Measurements from ENCODE around the gene RPGRIP1L.

Gene RPGRIP1L

GRCh38 chr16:53681354-53681753 lies 22.3 kb downstream of the RPGRIP1L start:
- Histone ChIP-seq H3K27me3 (ENCODE audit: control insufficient read depth, insufficient read depth, low read length) (no peaks in the 10 kb centered on the region), H3K9me3 (ENCODE audit: control insufficient read depth, insufficient read depth, low read depth, low read length) (0 out of 2 replicates have a peak, but pooled peaks cover 4% of the 10 kb centered on the region), H3K36me3 (ENCODE audit: control insufficient read depth, insufficient read depth, low read length) (peaks cover 12% of the 10 kb centered on the region), H3K9ac (ENCODE audit: low read length) (no peak overlapping the region), H3K27ac (ENCODE audit: low read depth, low read length) (no peak overlapping the region), H3K4me1 (ENCODE audit: control insufficient read depth, insufficient read depth, low read length) (peaks cover 5% of the 10 kb centered on the region; the same call in 1 of the 2 replicates), H3K4me3 (ENCODE audit: low read depth, low read length) (no peak overlapping the region)

DNA sequence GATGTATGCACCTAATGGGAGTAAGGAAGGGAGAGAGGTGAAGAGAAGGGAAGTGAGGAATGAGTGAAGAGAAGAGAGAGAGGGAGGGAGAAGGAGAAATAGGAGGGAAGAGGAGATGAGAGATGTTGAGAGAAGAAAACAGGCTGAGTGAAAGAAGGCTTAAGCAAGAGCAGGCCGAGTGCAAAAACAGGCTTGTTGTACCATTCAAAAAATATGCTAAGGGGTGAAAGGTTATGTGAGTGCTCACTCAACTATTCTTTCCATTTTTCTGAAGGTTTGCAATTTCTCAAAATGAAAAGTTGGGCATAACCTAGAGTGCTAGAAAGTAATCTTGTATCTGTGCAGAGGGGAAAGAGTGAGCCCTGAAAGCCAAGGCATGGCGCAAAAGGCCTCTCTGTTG lies 22.9 kb downstream of the RPGRIP1L start:
- Histone ChIP-seq H3K36me3 (ENCODE audit: control insufficient read depth, insufficient read depth, low read length) (peaks cover 9% of the 10 kb centered on the region), H3K9ac (ENCODE audit: low read length) (no peak overlapping the region), H3K4me1 (ENCODE audit: control insufficient read depth, insufficient read depth, low read length) (peaks cover 5% of the 10 kb centered on the region; the same call in 1 of the 2 replicates), H3K4me3 (ENCODE audit: low read depth, low read length) (no peak overlapping the region), H3K27ac (ENCODE audit: low read depth, low read length) (no peak overlapping the region), H3K9me3 (ENCODE audit: control insufficient read depth, insufficient read depth, low read depth, low read length) (0 out of 2 replicates have a peak, but pooled peaks cover 4% of the 10 kb centered on the region), H3K27me3 (ENCODE audit: control insufficient read depth, insufficient read depth, low read length) (no peaks in the 10 kb centered on the region)

GRCh38 chr16:53678756-53679343 lies 24.8 kb downstream of the RPGRIP1L start:
- no peaks in the 10 kb centered on the region for H3K36me3 ChIP-seq (ENCODE audit: control insufficient read depth, insufficient read depth, low read length)
- H3K4me1 ChIP-seq (ENCODE audit: control insufficient read depth, insufficient read depth, low read length): peaks cover 5% of the 10 kb centered on the region; the same call in 1 of the 2 replicates
- H3K4me3 ChIP-seq (ENCODE audit: low read depth, low read length): no peak overlapping the region
- H3K9ac ChIP-seq (ENCODE audit: low read length): no peak overlapping the region
- no peaks in the 10 kb centered on the region for H3K27me3 ChIP-seq (ENCODE audit: control insufficient read depth, insufficient read depth, low read length)
- H3K9me3 ChIP-seq (ENCODE audit: control insufficient read depth, insufficient read depth, low read depth, low read length): no peaks in the 10 kb centered on the region
- no peak overlapping the region for H3K27ac ChIP-seq (ENCODE audit: low read depth, low read length)

DNA sequence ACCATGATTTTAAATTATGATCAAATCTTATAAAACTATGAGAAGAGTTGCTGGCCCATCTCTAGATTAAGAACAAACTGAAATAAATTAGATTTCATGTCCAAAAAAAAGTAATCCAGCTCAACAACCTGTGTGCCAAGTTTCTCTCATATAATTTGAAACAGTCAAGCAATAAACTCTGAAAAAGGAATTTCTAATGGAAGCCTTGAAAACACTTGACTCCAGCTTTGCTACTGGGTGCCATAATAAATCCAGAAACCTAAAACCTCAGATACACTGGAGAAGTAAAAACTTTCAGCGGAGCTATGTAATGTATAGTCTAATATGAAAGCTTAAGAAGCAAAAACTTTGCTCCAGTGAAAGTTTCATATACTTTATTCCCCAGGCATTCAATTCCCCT lies 25.5 kb downstream of the RPGRIP1L start:
- H3K27ac ChIP-seq (ENCODE audit: low read depth, low read length): no peak overlapping the region
- H3K9ac ChIP-seq (ENCODE audit: low read length): no peak overlapping the region
- H3K4me3 ChIP-seq (ENCODE audit: low read depth, low read length): no peak overlapping the region
- no peaks in the 10 kb centered on the region for H3K36me3 ChIP-seq (ENCODE audit: control insufficient read depth, insufficient read depth, low read length)
- no peaks in the 10 kb centered on the region for H3K9me3 ChIP-seq (ENCODE audit: control insufficient read depth, insufficient read depth, low read depth, low read length)
- peaks cover 5% of the 10 kb centered on the region; the same call in 1 of the 2 replicates for H3K4me1 ChIP-seq (ENCODE audit: control insufficient read depth, insufficient read depth, low read length)
- H3K27me3 ChIP-seq (ENCODE audit: control insufficient read depth, insufficient read depth, low read length): no peaks in the 10 kb centered on the region

GRCh38 chr16:53673189-53673588 lies 30.5 kb downstream of the RPGRIP1L start:
- Histone ChIP-seq H3K36me3 (ENCODE audit: control insufficient read depth, insufficient read depth, low read length) (no peaks in the 10 kb centered on the region), H3K9me3 (ENCODE audit: control insufficient read depth, insufficient read depth, low read depth, low read length) (no peaks in the 10 kb centered on the region), H3K4me3 (ENCODE audit: low read depth, low read length) (no peak overlapping the region), H3K27ac (ENCODE audit: low read depth, low read length) (no peak overlapping the region), H3K27me3 (ENCODE audit: control insufficient read depth, insufficient read depth, low read length) (no peaks in the 10 kb centered on the region), H3K9ac (ENCODE audit: low read length) (no peak overlapping the region), H3K4me1 (ENCODE audit: control insufficient read depth, insufficient read depth, low read length) (no peaks in the 10 kb centered on the region)

GRCh38 chr16:53672461-53672860 lies 31.2 kb downstream of the RPGRIP1L start:
- no peaks in the 10 kb centered on the region for H3K9me3 ChIP-seq (ENCODE audit: control insufficient read depth, insufficient read depth, low read depth, low read length)
- H3K4me3 ChIP-seq (ENCODE audit: low read depth, low read length): no peak overlapping the region

DNA sequence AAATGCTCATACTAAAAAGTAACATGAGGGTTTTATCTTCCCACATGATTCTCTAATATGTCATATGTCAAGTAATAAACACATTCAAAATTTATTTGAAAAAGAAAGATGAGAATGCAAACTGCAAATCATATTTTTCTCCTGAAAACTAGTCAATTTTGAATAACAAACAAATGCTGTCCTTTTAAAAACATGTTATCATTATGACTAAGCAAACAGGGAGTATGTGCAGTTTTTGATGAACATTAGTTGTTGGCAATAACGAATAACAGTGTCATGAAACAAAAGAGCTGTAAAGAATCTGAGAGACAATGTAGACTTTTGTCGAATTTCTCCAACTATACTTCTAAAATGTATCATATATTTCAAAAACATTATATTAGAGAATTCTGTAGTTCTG lies 34.8 kb downstream of the RPGRIP1L start:
- no peaks in the 10 kb centered on the region for H3K27me3 ChIP-seq (ENCODE audit: control insufficient read depth, insufficient read depth, low read length)
- no peaks in the 10 kb centered on the region for H3K4me1 ChIP-seq (ENCODE audit: control insufficient read depth, insufficient read depth, low read length)
- H3K27ac ChIP-seq (ENCODE audit: low read depth, low read length): no peak overlapping the region
- no peaks in the 10 kb centered on the region for H3K36me3 ChIP-seq (ENCODE audit: control insufficient read depth, insufficient read depth, low read length)
- H3K9me3 ChIP-seq (ENCODE audit: control insufficient read depth, insufficient read depth, low read depth, low read length): no peaks in the 10 kb centered on the region
- no peak overlapping the region for H3K4me3 ChIP-seq (ENCODE audit: low read depth, low read length)
- no peak overlapping the region for H3K9ac ChIP-seq (ENCODE audit: low read length)

More at GRCh38 chr16:53672461-53672860, 31.2 kb downstream of the RPGRIP1L start:
- Histone ChIP-seq H3K4me1 (ENCODE audit: control insufficient read depth, insufficient read depth, low read length) (no peaks in the 10 kb centered on the region), H3K36me3 (ENCODE audit: control insufficient read depth, insufficient read depth, low read length) (no peaks in the 10 kb centered on the region), H3K27me3 (ENCODE audit: control insufficient read depth, insufficient read depth, low read length) (no peaks in the 10 kb centered on the region), H3K27ac (ENCODE audit: low read depth, low read length) (no peak overlapping the region), H3K9ac (ENCODE audit: low read length) (no peak overlapping the region)

DNA sequence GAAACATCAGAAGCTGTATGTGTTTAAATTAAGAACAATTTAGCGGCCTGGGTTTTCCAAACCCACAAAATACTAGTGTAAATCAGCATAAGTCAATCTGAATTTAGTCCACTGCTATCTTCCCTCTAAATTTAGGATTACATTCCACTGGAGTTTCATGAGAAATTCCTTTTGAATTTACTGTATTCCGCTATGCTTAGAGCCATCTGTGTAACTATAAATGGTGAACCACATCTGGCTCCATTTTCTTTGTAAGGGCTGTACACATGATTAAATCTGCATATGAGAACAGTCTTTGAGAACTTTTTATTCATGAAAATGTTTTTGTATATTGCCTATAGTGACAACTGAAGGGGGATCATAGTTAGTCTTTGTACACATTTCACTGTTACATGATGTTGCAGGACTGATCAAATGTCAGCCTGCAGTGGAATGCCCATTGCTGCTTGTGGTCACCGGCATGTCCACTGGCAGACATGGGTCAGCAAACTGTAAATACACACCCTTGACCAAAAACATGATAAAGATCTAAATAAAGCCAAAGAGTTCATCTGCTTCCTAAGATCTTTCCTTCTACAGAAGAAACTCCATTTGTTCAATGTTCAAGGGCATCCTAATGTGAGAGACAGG lies 36.8 kb downstream of the RPGRIP1L start:
- Histone ChIP-seq H3K27ac (ENCODE audit: low read depth, low read length) (no peak overlapping the region), H3K4me1 (ENCODE audit: control insufficient read depth, insufficient read depth, low read length) (no peaks in the 10 kb centered on the region; the same call in 1 of the 2 replicates), H3K9me3 (ENCODE audit: control insufficient read depth, insufficient read depth, low read depth, low read length) (no peaks in the 10 kb centered on the region), H3K9ac (ENCODE audit: low read length) (no peak overlapping the region), H3K36me3 (ENCODE audit: control insufficient read depth, insufficient read depth, low read length) (no peaks in the 10 kb centered on the region), H3K27me3 (ENCODE audit: control insufficient read depth, insufficient read depth, low read length) (no peaks in the 10 kb centered on the region), H3K4me3 (ENCODE audit: low read depth, low read length) (no peak overlapping the region)

DNA sequence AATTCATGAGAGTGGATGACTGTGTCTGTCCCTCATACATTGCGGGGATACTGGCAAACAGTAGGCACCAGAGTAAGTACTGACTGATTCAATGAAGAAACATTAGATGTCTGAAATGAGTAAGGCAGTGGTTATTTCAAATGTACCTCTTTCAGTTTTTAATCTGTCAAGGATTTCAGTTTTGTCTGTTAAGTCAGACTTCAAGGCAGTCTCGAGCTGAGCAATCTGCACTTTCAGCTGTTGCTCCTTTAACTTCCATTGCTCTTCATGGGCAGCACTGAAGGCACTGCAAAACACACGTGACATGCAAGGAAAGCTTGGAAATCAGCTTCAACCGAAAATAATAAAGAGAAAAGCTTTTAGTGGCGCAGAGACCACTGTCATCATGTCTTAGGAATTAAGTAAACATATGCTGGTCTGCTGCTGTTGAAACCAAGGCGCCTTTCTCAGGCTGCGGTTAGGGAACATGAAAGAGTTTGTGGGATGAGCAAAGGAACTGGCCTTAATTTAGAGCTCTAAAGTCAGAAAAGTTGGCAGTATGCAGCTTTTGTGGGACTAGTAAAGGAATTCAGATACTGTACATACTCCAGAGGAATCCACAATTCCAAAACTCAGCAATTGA lies 38.8 kb downstream of the RPGRIP1L start:
- Histone ChIP-seq H3K36me3 (ENCODE audit: control insufficient read depth, insufficient read depth, low read length) (no peaks in the 10 kb centered on the region), H3K27ac (ENCODE audit: low read depth, low read length) (no peak overlapping the region), H3K4me1 (ENCODE audit: control insufficient read depth, insufficient read depth, low read length) (no peaks in the 10 kb centered on the region; the same call in 1 of the 2 replicates), H3K9me3 (ENCODE audit: control insufficient read depth, insufficient read depth, low read depth, low read length) (no peaks in the 10 kb centered on the region), H3K9ac (ENCODE audit: low read length) (no peak overlapping the region), H3K4me3 (ENCODE audit: low read depth, low read length) (no peak overlapping the region), H3K27me3 (ENCODE audit: control insufficient read depth, insufficient read depth, low read length) (no peaks in the 10 kb centered on the region)

DNA sequence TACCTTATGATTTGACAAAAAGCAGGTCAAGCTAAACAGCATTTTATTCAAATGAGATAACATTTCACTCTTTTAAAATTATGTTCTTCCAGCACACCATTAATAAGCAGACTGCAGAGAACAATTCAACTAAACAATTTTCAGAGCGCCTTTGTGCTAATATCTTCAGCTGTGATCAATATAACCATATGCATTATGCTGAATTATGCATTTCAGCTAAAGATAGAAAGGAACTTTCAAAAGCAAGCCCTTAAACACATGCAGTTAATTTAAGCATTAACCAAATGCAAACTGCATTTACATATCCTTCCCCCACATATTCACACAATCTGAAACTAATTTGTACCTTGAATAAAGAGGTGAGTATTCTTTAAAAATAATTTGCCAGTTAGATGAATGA lies 41.6 kb downstream of the RPGRIP1L start:
- no peak overlapping the region for H3K9ac ChIP-seq (ENCODE audit: low read length)
- H3K27ac ChIP-seq (ENCODE audit: low read depth, low read length): no peak overlapping the region
- peaks cover 2% of the 10 kb centered on the region; the same call in 1 of the 2 replicates for H3K36me3 ChIP-seq (ENCODE audit: control insufficient read depth, insufficient read depth, low read length)
- H3K27me3 ChIP-seq (ENCODE audit: control insufficient read depth, insufficient read depth, low read length): no peaks in the 10 kb centered on the region
- H3K4me1 ChIP-seq (ENCODE audit: control insufficient read depth, insufficient read depth, low read length): no peaks in the 10 kb centered on the region; the same call in 1 of the 2 replicates
- H3K9me3 ChIP-seq (ENCODE audit: control insufficient read depth, insufficient read depth, low read depth, low read length): no peaks in the 10 kb centered on the region
- no peak overlapping the region for H3K4me3 ChIP-seq (ENCODE audit: low read depth, low read length)

DNA sequence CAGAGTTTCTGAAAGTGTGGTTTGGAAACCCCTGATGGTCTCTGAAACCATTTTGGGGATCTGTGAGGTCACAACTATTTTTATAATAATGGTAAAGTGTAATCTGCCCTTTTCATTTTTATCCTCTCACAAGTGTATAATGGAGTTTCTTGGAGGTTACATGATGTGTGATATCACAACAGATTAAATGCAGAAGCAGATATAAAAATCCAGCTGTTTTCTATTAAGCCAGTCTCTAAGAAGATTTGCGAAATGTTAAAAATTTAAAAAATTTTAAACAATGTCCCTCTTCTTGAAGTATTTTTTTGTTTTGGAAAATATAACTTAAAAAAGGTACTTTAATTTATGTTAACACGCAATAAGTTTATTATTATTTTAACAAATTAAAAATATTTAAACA lies 48.7 kb downstream of the RPGRIP1L start:
- no peak overlapping the region for H3K4me3 ChIP-seq (ENCODE audit: low read depth, low read length)
- H3K36me3 ChIP-seq (ENCODE audit: control insufficient read depth, insufficient read depth, low read length): peaks cover 17% of the 10 kb centered on the region
- no peak overlapping the region for H3K27ac ChIP-seq (ENCODE audit: low read depth, low read length)
- no peaks in the 10 kb centered on the region for H3K9me3 ChIP-seq (ENCODE audit: control insufficient read depth, insufficient read depth, low read depth, low read length)
- no peak overlapping the region for H3K9ac ChIP-seq (ENCODE audit: low read length)
- peaks cover 7% of the 10 kb centered on the region; the same call in 1 of the 2 replicates for H3K4me1 ChIP-seq (ENCODE audit: control insufficient read depth, insufficient read depth, low read length)
- no peaks in the 10 kb centered on the region for H3K27me3 ChIP-seq (ENCODE audit: control insufficient read depth, insufficient read depth, low read length)

Measured in HUES6 (cell line).